Mononuclear cell (primary cell): ENCODE data around the gene HFE. TPM values are rescaled to one million over a fixed set of nuclear protein-coding genes. Genes with fewer than 3 reads are reported as not detected.
"Not testable (repeated sequence)": the region's sequence is repeated elsewhere in the genome, so short reads cannot be mapped to it uniquely, and the experiment has no call there.

ENCODE experiments used
- H3K27me3 ChIP-seq: 2 replicates; pipeline ENCODE4 v1.6.0; 2011; ENCODE audit warnings: low read length, control low read depth; ENCODE audit not compliant: insufficient read depth
- H3K4me1 ChIP-seq: 2 replicates; pipeline ENCODE4 v1.5.1; 2011; ENCODE audit warnings: mild to moderate bottlenecking, low read length, control low read depth; ENCODE audit not compliant: insufficient read depth
- H3K4me3 ChIP-seq: 2 replicates; pipeline ENCODE4 v1.5.1; 2011; ENCODE audit warnings: mild to moderate bottlenecking, low read length, moderate library complexity
- H3K9me3 ChIP-seq: 2 replicates; pipeline ENCODE4 v1.5.1; 2011; ENCODE audit warnings: low read depth, mild to moderate bottlenecking, control low read depth, low read length
- total RNA-seq: library from RNA; depleted of rRNA; stranded (reverse); fragments of >200 nt; gene quantifications from one replicate; pipeline ENCODE4 v1.2.3, GENCODE V29; 2012

The HFE gene
- total RNA-seq, 1 donor: 1.5 TPM

- Histone ChIP-seq H3K9me3 (no peaks in the 10 kb centered on the region), H3K4me3 (no peak overlapping the region), H3K4me1 (no peaks in the 10 kb centered on the region), H3K27me3 (no peaks in the 10 kb centered on the region)
These were observed 29.0 kb downstream of the HFE start for GRCh38 chr6:26116267-26116666.

GRCh38 chr6:26118999-26119398 lies 31.8 kb downstream of the HFE start:
- Histone ChIP-seq H3K4me3 (no peak overlapping the region), H3K4me1 (peaks cover 7% of the 10 kb centered on the region), H3K9me3 (no peaks in the 10 kb centered on the region), H3K27me3 (no peaks in the 10 kb centered on the region)

- H3K9me3 ChIP-seq, H3K27me3 ChIP-seq, H3K4me1 ChIP-seq, H3K4me3 ChIP-seq: not testable (repeated sequence)
These were observed 32.9 kb downstream of the HFE start for GRCh38 chr6:26120115-26120514.

- no peaks in the 10 kb centered on the region for H3K9me3 ChIP-seq
- H3K27me3 ChIP-seq: no peaks in the 10 kb centered on the region
- H3K4me3 ChIP-seq: no peak overlapping the region
- H3K4me1 ChIP-seq: peaks cover 7% of the 10 kb centered on the region
These were observed 33.5 kb downstream of the HFE start for GRCh38 chr6:26120807-26121140.

DNA sequence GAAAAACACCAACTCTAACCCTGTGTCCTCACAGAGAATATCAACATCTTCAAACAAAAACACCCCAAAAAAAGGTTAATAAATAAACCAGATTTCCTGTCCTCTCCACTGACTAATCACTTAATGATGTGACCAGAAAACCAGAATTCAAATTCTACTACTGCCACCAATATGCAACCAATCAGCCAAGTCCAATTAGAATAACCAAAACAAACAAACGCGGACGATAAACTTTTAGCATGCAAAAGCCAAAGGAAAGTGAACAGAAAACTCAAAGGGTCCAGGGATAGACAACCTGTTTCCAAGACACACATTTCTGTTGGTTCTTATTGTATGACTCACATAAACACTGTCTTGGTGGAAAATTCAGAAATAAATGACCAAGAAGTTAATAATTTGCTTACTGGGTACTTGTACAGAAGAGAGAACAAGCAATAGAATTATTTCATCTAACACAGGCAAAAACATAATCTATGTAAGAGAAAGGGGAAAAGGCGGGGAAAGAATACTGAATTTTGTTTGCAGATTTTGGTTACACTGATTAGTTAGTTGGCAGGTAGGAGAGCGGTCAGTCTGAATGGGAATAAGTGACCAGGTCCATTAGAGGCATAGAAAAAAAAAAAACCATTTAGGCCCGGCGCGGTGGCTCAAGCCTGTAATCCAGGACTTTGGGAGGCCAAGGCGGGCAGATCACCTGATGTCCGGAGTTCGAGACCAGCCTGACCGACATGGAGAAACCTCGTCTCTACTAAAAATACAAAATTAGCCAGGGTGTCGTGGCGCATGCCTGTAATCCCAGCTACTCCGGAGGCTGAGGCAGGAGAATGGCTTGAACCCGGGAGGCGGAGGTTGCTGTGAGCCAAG lies 34.1 kb downstream of the HFE start:
- no peaks in the 10 kb centered on the region for H3K27me3 ChIP-seq
- peaks cover 10% of the 10 kb centered on the region for H3K4me1 ChIP-seq
- no peak overlapping the region for H3K4me3 ChIP-seq
- H3K9me3 ChIP-seq: no peaks in the 10 kb centered on the region

DNA sequence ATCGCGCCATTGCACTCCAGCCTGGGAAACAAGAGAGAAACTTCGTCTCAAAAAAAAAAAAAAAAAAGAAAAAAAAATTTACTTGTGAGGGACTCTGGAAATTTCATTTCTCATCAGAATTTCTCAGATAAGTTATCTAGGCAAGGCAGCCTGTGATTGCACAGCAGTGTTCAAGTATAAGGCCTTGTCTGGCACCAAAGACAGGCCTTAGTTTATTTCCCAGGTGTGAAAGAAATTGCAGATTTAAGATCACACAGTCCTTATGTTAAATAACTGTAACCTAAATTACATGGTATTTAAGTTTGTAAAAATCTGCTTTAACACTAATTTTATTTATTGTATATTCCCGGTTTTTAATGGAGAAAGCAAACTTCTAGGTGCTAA lies 34.8 kb downstream of the HFE start:
- H3K4me3 ChIP-seq: no peak overlapping the region
- H3K9me3 ChIP-seq: no peaks in the 10 kb centered on the region
- H3K4me1 ChIP-seq: peaks cover 16% of the 10 kb centered on the region
- H3K27me3 ChIP-seq: no peaks in the 10 kb centered on the region

GRCh38 chr6:26122402-26122792 lies 35.2 kb downstream of the HFE start:
- Histone ChIP-seq H3K27me3 (no peaks in the 10 kb centered on the region), H3K9me3 (no peaks in the 10 kb centered on the region), H3K4me3 (peak overlapping the region; percentile 82), H3K4me1 (peaks cover 20% of the 10 kb centered on the region)

- peaks cover 26% of the 10 kb centered on the region for H3K4me1 ChIP-seq
- no peaks in the 10 kb centered on the region for H3K27me3 ChIP-seq
- H3K4me3 ChIP-seq: peak overlapping the region; percentile 82
- no peaks in the 10 kb centered on the region for H3K9me3 ChIP-seq
These were observed 35.8 kb downstream of the HFE start for GRCh38 chr6:26122793-26123674.

GRCh38 chr6:26123675-26123946 lies 36.4 kb downstream of the HFE start:
- Histone ChIP-seq H3K4me1 (peaks cover 31% of the 10 kb centered on the region), H3K4me3 (peak overlapping the region; percentile 82), H3K27me3 (no peaks in the 10 kb centered on the region), H3K9me3 (no peaks in the 10 kb centered on the region)

- Histone ChIP-seq H3K27me3 (no peaks in the 10 kb centered on the region), H3K4me3 (peak overlapping the region; percentile 82), H3K4me1 (peaks cover 33% of the 10 kb centered on the region), H3K9me3 (no peaks in the 10 kb centered on the region)
These were observed 36.9 kb downstream of the HFE start for GRCh38 chr6:26123947-26124780.

GRCh38 chr6:26124781-26125685 lies 37.8 kb downstream of the HFE start:
- Histone ChIP-seq H3K27me3 (no peaks in the 10 kb centered on the region), H3K9me3 (no peaks in the 10 kb centered on the region), H3K4me3 (peak overlapping the region; percentile 82), H3K4me1 (peaks cover 41% of the 10 kb centered on the region)

- Histone ChIP-seq H3K4me1 (peaks cover 57% of the 10 kb centered on the region), H3K4me3 (peak overlapping the region; percentile 82), H3K27me3 (no peaks in the 10 kb centered on the region), H3K9me3 (no peaks in the 10 kb centered on the region)
These were observed 39.4 kb downstream of the HFE start for GRCh38 chr6:26126394-26127235.

GRCh38 chr6:26128013-26128771 lies 41.0 kb downstream of the HFE start:
- Histone ChIP-seq H3K27me3 (no peaks in the 10 kb centered on the region), H3K4me1 (peaks cover 54% of the 10 kb centered on the region), H3K4me3 (peak overlapping the region; percentile 82), H3K9me3 (no peaks in the 10 kb centered on the region)
